GM21360 (cell line): ENCODE measurements around the gene HBS1L.

Source experiments
- ATAC-seq: cut with Tn5 transposase; IDR thresholded peaks from one replicate; pipeline ENCODE4 v1.9.1; 2021; ENCODE audit warnings: mild to moderate bottlenecking, moderate library complexity; ENCODE audit not compliant: unreplicated experiment

HBS1L gene

GRCh38 chr6:135002974-135003703, 51.5 kb downstream of the HBS1L start:
- ATAC-seq, result peak; percentile 95

GRCh38 chr6:135002229-135002844, 52.3 kb downstream of the HBS1L start:
- ATAC-seq, result no peak

DNA sequence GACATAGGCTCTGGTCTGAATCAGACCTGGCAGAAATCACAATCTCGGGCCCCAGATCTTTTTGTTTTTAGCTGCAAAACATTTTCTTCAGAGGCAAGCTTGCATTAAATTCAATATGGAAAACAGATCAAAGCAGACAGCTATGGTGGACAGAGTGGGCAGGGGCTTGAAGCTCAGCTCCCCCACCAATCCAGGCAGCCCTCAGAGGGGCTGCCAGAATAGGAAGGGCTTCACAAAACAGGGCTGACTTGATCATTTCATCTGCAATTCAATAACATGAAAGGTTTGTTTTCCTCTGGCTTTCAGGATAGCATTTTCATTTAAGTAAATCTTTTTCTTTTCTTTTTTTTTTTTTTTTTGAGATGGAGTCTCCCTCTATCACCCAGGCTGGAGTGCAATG, 55.5 kb downstream of the HBS1L start:
- ATAC-seq, result no peak

GRCh38 chr6:134997133-134997995, 57.3 kb downstream of the HBS1L start:
- ATAC-seq, result no peak

DNA sequence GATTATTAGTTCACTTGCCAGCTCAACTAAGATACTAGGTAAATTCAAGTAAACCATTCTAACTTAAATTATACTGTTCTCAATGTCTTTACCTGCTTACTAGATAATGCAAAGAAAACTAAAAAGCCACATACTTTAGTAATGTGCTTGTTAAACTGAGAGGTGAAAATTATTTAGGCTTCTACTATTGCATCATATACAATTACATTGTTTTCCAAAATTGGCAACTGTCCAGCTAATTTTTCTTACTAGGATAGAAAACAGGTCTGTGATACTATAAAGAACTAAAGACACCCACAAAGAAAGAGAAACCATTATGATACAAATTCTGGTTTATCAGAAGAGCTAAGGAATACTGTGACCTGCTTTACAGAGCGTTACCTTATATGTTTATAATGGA, 59.1 kb downstream of the HBS1L start:
- no peak for ATAC-seq

- ATAC-seq, result no peak
These were observed 60.2 kb downstream of the HBS1L start for GRCh38 chr6:134994431-134994830.

DNA sequence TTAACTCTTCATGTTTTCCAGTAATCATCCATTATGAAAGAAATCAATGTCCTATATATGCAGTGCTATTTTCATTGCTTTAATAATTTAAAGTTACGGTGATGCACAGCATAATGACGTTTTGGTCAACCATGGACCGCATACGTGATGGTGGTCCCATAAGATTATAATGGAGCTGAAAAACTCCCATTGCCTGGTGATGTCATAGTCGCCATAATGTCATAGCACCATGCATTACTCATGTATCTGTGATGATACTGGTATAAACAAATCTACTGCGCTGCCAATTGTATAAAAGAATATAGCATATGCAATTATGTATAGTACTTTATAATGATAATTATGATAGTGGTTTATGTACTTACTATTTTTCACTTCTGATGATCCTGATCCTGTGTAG, 62.5 kb downstream of the HBS1L start:
- no peak for ATAC-seq

DNA sequence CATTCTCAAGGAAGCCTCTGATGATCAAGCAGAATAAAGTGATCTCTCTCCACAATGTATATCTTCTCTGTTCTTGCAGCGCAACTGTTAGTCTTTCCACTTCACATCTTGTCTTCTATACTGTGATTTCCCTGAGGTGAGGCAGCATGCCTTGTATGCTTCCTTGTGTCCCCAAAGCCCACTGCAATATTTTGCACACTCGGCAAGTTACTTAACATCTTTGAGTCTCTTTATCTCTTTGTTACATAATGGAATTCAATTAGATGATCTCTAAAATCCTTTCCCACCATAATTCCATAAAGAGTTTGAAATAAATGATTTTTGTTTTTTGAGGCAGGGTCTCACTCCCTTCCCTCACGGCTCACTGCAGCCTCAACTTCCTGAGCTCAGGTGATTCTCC, 64.4 kb downstream of the HBS1L start:
- no peak for ATAC-seq

GRCh38 chr6:134984821-134985220, 69.8 kb downstream of the HBS1L start:
- no peak for ATAC-seq

DNA sequence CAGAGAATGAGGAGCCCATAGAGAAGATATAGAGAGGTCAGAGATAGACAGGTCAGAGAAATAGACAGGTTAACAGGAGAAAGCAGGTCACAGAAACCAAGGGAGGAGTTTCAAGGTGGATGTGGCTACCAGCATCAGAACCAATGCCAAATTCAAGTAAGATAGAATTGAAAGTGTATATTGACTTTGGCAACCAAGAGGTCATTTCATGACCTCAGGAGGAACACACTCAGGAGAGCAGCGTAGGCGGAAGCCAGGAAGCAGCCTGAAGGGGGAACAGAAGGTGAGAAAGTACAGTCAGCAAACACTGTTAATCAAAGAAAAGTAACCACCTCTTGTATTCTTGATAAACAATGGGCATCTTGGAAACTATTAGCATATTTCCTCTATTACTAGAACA, 70.8 kb downstream of the HBS1L start:
- ATAC-seq, result no peak

GRCh38 chr6:134982161-134982560, 72.5 kb downstream of the HBS1L start:
- no peak for ATAC-seq

DNA sequence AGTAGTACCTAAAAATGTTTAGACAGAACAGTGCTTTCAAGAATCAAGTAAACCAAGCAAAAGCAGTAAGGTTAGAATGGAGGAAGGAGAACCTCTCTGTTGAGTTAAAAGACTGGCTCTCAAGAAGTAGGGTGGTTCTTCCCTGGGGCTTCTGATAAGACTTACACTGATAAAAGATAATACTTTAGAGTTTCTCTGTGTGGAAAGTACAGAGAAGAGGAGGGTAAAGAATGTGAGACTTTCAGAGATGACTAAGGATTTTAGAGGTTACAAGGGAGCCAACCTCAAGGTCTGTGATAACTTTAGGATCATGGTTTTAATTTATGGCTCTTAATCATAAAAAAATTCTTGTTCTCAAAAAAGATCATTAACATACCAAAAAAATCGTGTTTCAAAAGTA, 73.8 kb downstream of the HBS1L start:
- ATAC-seq, result no peak

DNA sequence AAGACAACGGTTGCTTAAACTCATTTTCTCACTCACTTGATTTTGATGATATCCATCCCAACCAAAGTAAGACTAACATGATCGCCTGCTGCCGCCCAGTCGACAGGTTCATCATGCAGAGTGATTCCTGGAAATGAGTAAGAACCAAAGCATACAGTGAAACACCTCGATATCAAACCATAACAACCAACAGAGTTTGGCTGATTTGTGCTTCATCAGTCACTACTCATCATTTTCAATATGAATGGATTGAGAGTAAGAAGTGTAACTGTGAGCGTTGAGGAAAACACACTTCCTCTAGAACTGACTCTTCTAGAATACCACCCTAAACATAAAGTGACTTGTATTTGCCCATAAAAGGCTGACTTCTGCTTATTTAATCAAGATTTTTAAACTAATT, 75.5 kb downstream of the HBS1L start:
- ATAC-seq, result peak; percentile 94

DNA sequence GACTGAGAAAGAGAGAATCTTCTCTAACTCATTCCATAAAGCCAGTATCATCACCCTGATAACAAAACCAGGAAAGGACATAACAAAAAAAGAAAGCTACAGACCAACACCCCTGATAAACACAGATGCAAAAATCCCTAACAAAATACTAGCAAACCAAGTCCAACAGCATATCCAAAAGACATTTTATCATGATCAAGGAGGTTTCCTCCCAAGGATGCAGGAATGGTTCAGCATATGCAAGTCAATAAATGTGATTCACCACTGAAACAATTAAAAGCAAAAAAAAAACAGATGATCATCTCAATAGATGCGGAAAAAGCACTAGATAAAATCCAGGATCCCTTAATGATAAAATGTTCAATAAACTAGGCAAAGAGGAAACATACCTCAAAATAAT, 80.3 kb downstream of the HBS1L start:
- ATAC-seq, result no peak

DNA sequence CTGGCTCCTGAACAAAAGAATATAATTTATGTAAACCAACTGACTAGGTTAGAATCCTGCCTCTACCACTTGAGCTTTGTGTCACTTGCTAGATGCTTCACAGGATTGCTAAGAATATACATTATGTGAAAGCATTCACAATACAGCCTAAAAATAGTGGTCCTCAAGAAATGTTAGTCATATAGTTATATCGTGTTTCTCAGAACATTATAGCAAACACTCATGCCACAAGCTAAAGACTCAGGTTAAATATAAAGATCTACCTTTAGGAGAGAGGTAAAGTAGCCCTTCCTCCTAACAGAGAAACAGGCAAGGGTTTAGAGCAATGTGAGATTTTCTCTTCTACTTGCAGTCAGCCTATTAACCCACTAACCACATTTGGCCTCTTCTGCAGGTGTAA, 86.9 kb downstream of the HBS1L start:
- ATAC-seq, result peak; percentile 75

GRCh38 chr6:134964451-134965203, 90.0 kb downstream of the HBS1L start:
- no peak for ATAC-seq

DNA sequence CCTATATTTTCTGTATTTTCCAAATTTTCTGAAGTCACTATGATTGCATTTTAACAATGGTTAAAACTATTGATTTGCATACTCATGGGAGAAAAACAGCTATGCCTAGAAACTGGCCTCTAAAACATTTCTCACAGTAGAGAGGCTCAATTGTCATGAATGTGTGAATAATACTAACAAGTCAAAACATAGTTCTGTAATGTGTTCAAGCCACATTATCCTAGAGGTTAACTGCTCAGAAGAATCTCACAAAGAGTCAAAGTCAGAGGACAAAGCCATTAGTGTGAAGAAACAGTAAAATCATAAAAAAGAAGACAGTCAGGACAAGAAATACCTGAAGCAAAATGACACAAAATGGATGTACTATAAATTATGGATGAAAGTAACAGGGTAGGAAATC, 92.2 kb downstream of the HBS1L start:
- ATAC-seq, result no peak

DNA sequence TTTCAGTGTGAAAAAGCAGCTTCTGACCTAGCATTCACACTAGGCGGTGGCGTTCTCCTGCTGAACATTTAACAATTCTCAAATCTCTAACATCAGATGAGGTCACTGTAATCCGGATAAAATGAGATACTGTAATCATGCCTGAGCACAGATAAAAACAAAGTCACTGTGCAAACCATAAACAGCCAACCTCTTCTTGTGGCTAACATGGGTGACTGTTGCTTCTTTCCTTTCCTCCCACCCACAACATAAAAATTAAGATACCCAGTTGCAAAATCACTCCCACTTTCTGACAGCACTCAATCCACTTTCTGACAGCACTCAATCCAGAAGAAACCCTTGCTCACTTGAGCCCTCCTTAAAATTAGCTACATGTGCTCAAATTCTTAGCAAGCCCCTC, 93.3 kb downstream of the HBS1L start:
- ATAC-seq, result no peak

DNA sequence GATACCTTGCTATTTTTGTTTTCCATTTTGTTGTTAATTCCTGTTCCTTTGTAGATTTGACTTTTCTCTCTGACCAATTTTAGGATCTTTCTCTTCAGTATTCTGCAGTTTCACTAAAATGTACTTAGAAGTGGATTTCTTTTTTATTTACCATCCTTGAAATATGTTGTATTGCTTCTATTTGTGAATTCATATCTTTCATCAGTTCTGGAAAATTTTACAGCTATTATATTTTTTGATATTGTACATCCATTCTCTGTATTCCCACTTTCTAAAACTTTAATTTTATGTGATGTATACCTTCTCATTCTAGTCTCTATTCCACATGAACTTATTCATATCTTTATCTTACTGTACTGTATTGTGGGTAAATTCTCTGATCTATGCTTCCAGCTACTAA, 95.0 kb downstream of the HBS1L start:
- no peak for ATAC-seq

GRCh38 chr6:134956676-134957075, 97.9 kb downstream of the HBS1L start:
- ATAC-seq, result no peak

DNA sequence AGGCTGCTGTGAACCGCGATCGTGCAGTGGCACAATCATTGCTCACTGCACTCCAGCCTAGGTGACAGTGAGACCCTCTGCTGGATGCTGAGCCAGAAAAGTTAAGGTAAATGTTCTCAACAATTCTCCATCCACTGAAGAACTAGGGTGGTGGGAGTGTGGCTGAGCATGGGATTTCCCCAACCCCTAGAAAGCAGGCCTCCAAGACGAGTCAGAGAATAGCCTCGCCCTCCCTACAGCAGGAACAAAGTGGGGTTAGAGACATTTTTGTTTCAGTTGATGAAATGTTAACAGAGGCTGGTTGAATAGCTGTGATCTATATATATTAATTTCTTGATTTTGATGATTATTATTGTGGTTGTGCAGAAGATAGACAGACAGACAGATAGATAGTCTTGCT, 98.6 kb downstream of the HBS1L start:
- no peak for ATAC-seq
